Tibial artery (tissue), 4 donors: ENCODE data around the gene GCC2.
"Not testable (repeated sequence)": the region's sequence is repeated elsewhere in the genome, so short reads cannot be mapped to it uniquely, and the experiment has no call there.

Experiments used
- DNase-seq, 2 donors: peaks; one replicate each; pipeline ENCODE4 v3.0.0-alpha.2; 2019
- H3K27ac ChIP-seq, 2 donors: fragments of 200-600 bp; sonication (generic) in 1 of 2; 1 replicate in 1 of 2; 2 replicates in 1 of 2; pipeline ENCODE4 v1.5.1; 2018 to 2019; ENCODE audit warnings: mild to moderate bottlenecking in 1 of 2
- H3K27me3 ChIP-seq, 2 donors: fragments of 200-600 bp; sonication (generic) in 1 of 2; one replicate each; pipeline versions ENCODE4 v1.5.1 to v1.6.0; 2016 to 2019
- H3K36me3 ChIP-seq, 3 donors: fragments of 200-600 bp; sonication (generic) in 2 of 3; one replicate each; pipeline ENCODE4 v1.5.1; 2016 to 2019; ENCODE audit warnings: mild to moderate bottlenecking in 2 of 3
- H3K4me1 ChIP-seq, 4 donors: fragments of 200-600 bp; sonication (generic) in 2 of 4; 1 replicate in 3 of 4; 2 replicates in 1 of 4; pipeline ENCODE4 v1.5.1; 2016 to 2019
- H3K4me3 ChIP-seq, 2 donors: fragments of 200-600 bp; sonication (generic) in 1 of 2; 1 replicate in 1 of 2; 2 replicates in 1 of 2; pipeline ENCODE4 v1.5.1; 2018 to 2019; ENCODE audit warnings: mild to moderate bottlenecking in 2 of 2
- H3K9me3 ChIP-seq, 3 donors: fragments of 200-600 bp; sonication (generic) in 1 of 3; one replicate each; pipeline ENCODE4 v1.5.1; 2016 to 2019
- CTCF ChIP-seq, 2 experiments: fragments of 200-600 bp in 1 of 2; fragments of 450-650 bp in 1 of 2; IDR thresholded peaks; one replicate each; pipeline ENCODE4 v1.5.1; 2017 to 2019; ENCODE audit warnings: antibody characterized with exemption in 2 of 2, mild to moderate bottlenecking in 1 of 2, moderate library complexity in 1 of 2
- intact Hi-C: fragments of 100-400 bp; cut with DNase I; formaldehyde crosslinking; loops from one replicate; pipeline ENCODE4 v1.15.0; 2023; ENCODE audit warnings: low total_unique reads

Gene GCC2

GRCh38 chr2:108485253-108485652 lies 36.2 kb downstream of the GCC2 start:
- intact Hi-C loops = no loop called here
- H3K4me1 ChIP-seq = no peaks in the 10 kb centered on the region
- no peak for TF ChIP-seq CTCF (IDR thresholded peaks at IDR 0.05)

GRCh38 chr2:108490506-108491122 lies 41.6 kb downstream of the GCC2 start:
- DNase-seq = no peak
- H3K36me3 ChIP-seq = peaks cover 39 to 85% (median 57%) of the 10 kb centered on the region in 3 donors

More at GRCh38 chr2:108485253-108485652, 36.2 kb downstream of the GCC2 start:
- H3K9me3 ChIP-seq = no peaks in the 10 kb centered on the region
- peaks cover 38 to 91% (median 62%) of the 10 kb centered on the region in 3 donors for H3K36me3 ChIP-seq
- no peak for DNase-seq
- H3K27me3 ChIP-seq = no peaks in the 10 kb centered on the region
- no peak overlapping the region for H3K27ac ChIP-seq
- H3K4me3 ChIP-seq = no peak overlapping the region

GRCh38 chr2:108491848-108492247 lies 42.8 kb downstream of the GCC2 start:
- no peaks in the 10 kb centered on the region for H3K27me3 ChIP-seq

More at GRCh38 chr2:108490506-108491122, 41.6 kb downstream of the GCC2 start:
- no peak for TF ChIP-seq CTCF (IDR thresholded peaks at IDR 0.05)
- no peaks in the 10 kb centered on the region for H3K9me3 ChIP-seq
- H3K4me1 ChIP-seq = no peaks in the 10 kb centered on the region
- intact Hi-C loops = no loop called here
- no peak overlapping the region for H3K4me3 ChIP-seq
- no peak overlapping the region for H3K27ac ChIP-seq
- H3K27me3 ChIP-seq = no peaks in the 10 kb centered on the region

GRCh38 chr2:108492364-108492763 lies 43.4 kb downstream of the GCC2 start:
- no peak for TF ChIP-seq CTCF (IDR thresholded peaks at IDR 0.05)

More at GRCh38 chr2:108491848-108492247, 42.8 kb downstream of the GCC2 start:
- no peak for TF ChIP-seq CTCF (IDR thresholded peaks at IDR 0.05)
- H3K4me3 ChIP-seq = no peak overlapping the region
- DNase-seq = no peak
- peaks cover 39 to 77% (median 56%) of the 10 kb centered on the region in 3 donors for H3K36me3 ChIP-seq
- H3K4me1 ChIP-seq = no peaks in the 10 kb centered on the region
- intact Hi-C loops = no loop called here
- H3K27ac ChIP-seq = no peak overlapping the region
- no peaks in the 10 kb centered on the region for H3K9me3 ChIP-seq

GRCh38 chr2:108496167-108496566 lies 47.2 kb downstream of the GCC2 start:
- H3K4me3 ChIP-seq, H3K27me3 ChIP-seq, H3K9me3 ChIP-seq, H3K4me1 ChIP-seq, intact Hi-C loops, DNase-seq, H3K27ac ChIP-seq: not testable (repeated sequence)
- peaks cover 27 to 58% (median 41%) of the 10 kb centered on the region in 3 donors for H3K36me3 ChIP-seq

More at GRCh38 chr2:108492364-108492763, 43.4 kb downstream of the GCC2 start:
- intact Hi-C loops = no loop called here
- no peak overlapping the region for H3K4me3 ChIP-seq
- no peak for DNase-seq
- H3K27ac ChIP-seq = no peak overlapping the region
- H3K9me3 ChIP-seq = no peaks in the 10 kb centered on the region
- no peaks in the 10 kb centered on the region for H3K4me1 ChIP-seq
- H3K36me3 ChIP-seq = peaks cover 44 to 77% (median 56%) of the 10 kb centered on the region in 3 donors
- no peaks in the 10 kb centered on the region for H3K27me3 ChIP-seq

GRCh38 chr2:108507620-108508019 lies 58.6 kb downstream of the GCC2 start:
- intact Hi-C loops, H3K9me3 ChIP-seq, DNase-seq, H3K4me3 ChIP-seq, H3K27ac ChIP-seq, H3K4me1 ChIP-seq, H3K27me3 ChIP-seq: not testable (repeated sequence)
- H3K36me3 ChIP-seq = peaks cover 7 to 24% (median 13%) of the 10 kb centered on the region in 3 donors

- H3K36me3 ChIP-seq, H3K27ac ChIP-seq, H3K9me3 ChIP-seq, H3K4me1 ChIP-seq, intact Hi-C loops, H3K27me3 ChIP-seq, H3K4me3 ChIP-seq, DNase-seq: not testable (repeated sequence)
Measured at GRCh38 chr2:108512431-108512830, 63.4 kb downstream of the GCC2 start.

GRCh38 chr2:108514478-108514877 lies 65.5 kb downstream of the GCC2 start:
- not testable (repeated sequence) for H3K4me1 ChIP-seq, H3K27ac ChIP-seq, DNase-seq

GRCh38 chr2:108524688-108525087 lies 75.7 kb downstream of the GCC2 start:
- H3K4me3 ChIP-seq, H3K27me3 ChIP-seq, H3K4me1 ChIP-seq, DNase-seq, H3K36me3 ChIP-seq, H3K9me3 ChIP-seq, intact Hi-C loops, H3K27ac ChIP-seq: not testable (repeated sequence)

More at GRCh38 chr2:108514478-108514877, 65.5 kb downstream of the GCC2 start:
- H3K4me3 ChIP-seq, H3K27me3 ChIP-seq, H3K9me3 ChIP-seq, H3K36me3 ChIP-seq, intact Hi-C loops: not testable (repeated sequence)

- H3K27me3 ChIP-seq, H3K4me1 ChIP-seq, intact Hi-C loops, H3K27ac ChIP-seq, H3K4me3 ChIP-seq, H3K9me3 ChIP-seq, H3K36me3 ChIP-seq, DNase-seq: not testable (repeated sequence)
Measured at GRCh38 chr2:108525258-108525657, 76.3 kb downstream of the GCC2 start.
